ENCODE results near the gene RAX2.
"Not testable (repeated sequence)": the region's sequence is repeated elsewhere in the genome, so short reads cannot be mapped to it uniquely, and the experiment has no call there.

Gene RAX2

GRCh38 chr19:3768748-3769099, 3.3 kb downstream of the RAX2 start:
- no peak for DNase-seq (ENCODE audit: extremely low read depth, low read depth)
- no peak for TF ChIP-seq CTCF (IDR thresholded peaks at IDR 0.05; ENCODE audit: low read depth, low read length)

- DNase-seq (ENCODE audit: extremely low read depth, low read depth) = no peak
Measured at GRCh38 chr19:3768015-3768747, 3.8 kb downstream of the RAX2 start.

GRCh38 chr19:3767050-3767449, 5.0 kb downstream of the RAX2 start:
- no peak for DNase-seq (ENCODE audit: extremely low read depth, low read depth)
- no peak for TF ChIP-seq CTCF (IDR thresholded peaks at IDR 0.05; ENCODE audit: low read depth, low read length)

More at GRCh38 chr19:3768015-3768747, 3.8 kb downstream of the RAX2 start:
- TF ChIP-seq CTCF (IDR thresholded peaks at IDR 0.05; ENCODE audit: low read depth, low read length) = no peak

GRCh38 chr19:3766520-3766919, 5.5 kb downstream of the RAX2 start:
- no peak for TF ChIP-seq CTCF (IDR thresholded peaks at IDR 0.05; ENCODE audit: low read depth, low read length)
- no peak for DNase-seq (ENCODE audit: extremely low read depth, low read depth)

GRCh38 chr19:3765757-3766156, 6.3 kb downstream of the RAX2 start:
- DNase-seq (ENCODE audit: extremely low read depth, low read depth) = not testable (repeated sequence)

GRCh38 chr19:3765121-3765520, 6.9 kb downstream of the RAX2 start:
- no peak for DNase-seq (ENCODE audit: extremely low read depth, low read depth)
- no peak for TF ChIP-seq CTCF (IDR thresholded peaks at IDR 0.05; ENCODE audit: low read depth, low read length)

GRCh38 chr19:3762501-3763459, 9.2 kb downstream of the RAX2 start, which contains the start of gene MRPL54:
Gene MRPL54 (plus strand): TSS chr19:3762682. CDS start chr19:3762701, 19 bp downstream.
- no peak for TF ChIP-seq CTCF (IDR thresholded peaks at IDR 0.05; ENCODE audit: low read depth, low read length)
- peak; percentile 98 for DNase-seq (ENCODE audit: extremely low read depth, low read depth)

All from AG09319 (cell line).